ENCODE data around the gene SAMD14. TPM values are rescaled to one million over a fixed set of nuclear protein-coding genes. Genes with fewer than 3 reads are reported as not detected.

SAMD14 gene
- total and polyA plus RNA-seq, 10 of the 15 experiments (the other 5 are each of a cell fraction or from before 2014, with no cell fraction given), result 0.06 to 1.7 (median 0.25) TPM; not detected in 3

- 36% methylated on average over 5 of the region's 7 CpGs for WGBS (ENCODE audit: insufficient coverage, insufficient replicate concordance, low lambda C conversion rate, missing lambda C conversion rate)
- H3K4me2 ChIP-seq (ENCODE audit: control insufficient read depth, insufficient read depth), result no peak overlapping the region
- H3K27me3 ChIP-seq (replicated peaks in 1 of 2; ENCODE audit: control insufficient read depth in 2 of 2, insufficient read depth in 2 of 2, low read length in 1 of 2), result no peaks in the 10 kb centered on the region
- no peak for FAIRE-seq
- H3K9me3 ChIP-seq (replicated peaks; ENCODE audit: control insufficient read depth, insufficient read depth, low read length), result no peaks in the 10 kb centered on the region
- TF ChIP-seq, protein P1, sequence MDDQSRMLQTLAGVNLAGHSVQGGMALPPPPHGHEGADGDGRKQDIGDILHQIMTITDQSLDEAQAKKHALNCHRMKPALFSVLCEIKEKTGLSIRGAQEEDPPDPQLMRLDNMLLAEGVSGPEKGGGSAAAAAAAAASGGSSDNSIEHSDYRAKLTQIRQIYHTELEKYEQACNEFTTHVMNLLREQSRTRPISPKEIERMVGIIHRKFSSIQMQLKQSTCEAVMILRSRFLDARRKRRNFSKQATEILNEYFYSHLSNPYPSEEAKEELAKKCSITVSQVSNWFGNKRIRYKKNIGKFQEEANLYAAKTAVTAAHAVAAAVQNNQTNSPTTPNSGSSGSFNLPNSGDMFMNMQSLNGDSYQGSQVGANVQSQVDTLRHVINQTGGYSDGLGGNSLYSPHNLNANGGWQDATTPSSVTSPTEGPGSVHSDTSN (IDR thresholded peaks at IDR 0.05; ENCODE audit: insufficient replicate concordance, low read depth, low read length), result no peak
- no peak for TF ChIP-seq EGR1 (IDR thresholded peaks at IDR 0.05; ENCODE audit: borderline replicate concordance in 1 of 2, low read depth in 2 of 2, low read length in 2 of 2)
- TF ChIP-seq, protein P2, sequence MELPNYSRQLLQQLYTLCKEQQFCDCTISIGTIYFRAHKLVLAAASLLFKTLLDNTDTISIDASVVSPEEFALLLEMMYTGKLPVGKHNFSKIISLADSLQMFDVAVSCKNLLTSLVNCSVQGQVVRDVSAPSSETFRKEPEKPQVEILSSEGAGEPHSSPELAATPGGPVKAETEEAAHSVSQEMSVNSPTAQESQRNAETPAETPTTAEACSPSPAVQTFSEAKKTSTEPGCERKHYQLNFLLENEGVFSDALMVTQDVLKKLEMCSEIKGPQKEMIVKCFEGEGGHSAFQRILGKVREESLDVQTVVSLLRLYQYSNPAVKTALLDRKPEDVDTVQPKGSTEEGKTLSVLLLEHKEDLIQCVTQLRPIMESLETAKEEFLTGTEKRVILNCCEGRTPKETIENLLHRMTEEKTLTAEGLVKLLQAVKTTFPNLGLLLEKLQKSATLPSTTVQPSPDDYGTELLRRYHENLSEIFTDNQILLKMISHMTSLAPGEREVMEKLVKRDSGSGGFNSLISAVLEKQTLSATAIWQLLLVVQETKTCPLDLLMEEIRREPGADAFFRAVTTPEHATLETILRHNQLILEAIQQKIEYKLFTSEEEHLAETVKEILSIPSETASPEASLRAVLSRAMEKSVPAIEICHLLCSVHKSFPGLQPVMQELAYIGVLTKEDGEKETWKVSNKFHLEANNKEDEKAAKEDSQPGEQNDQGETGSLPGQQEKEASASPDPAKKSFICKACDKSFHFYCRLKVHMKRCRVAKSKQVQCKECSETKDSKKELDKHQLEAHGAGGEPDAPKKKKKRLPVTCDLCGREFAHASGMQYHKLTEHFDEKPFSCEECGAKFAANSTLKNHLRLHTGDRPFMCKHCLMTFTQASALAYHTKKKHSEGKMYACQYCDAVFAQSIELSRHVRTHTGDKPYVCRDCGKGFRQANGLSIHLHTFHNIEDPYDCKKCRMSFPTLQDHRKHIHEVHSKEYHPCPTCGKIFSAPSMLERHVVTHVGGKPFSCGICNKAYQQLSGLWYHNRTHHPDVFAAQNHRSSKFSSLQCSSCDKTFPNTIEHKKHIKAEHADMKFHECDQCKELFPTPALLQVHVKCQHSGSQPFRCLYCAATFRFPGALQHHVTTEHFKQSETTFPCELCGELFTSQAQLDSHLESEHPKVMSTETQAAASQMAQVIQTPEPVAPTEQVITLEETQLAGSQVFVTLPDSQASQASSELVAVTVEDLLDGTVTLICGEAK (IDR thresholded peaks at IDR 0.05; ENCODE audit: borderline replicate concordance), result no peak
- TF ChIP-seq YBX1 (IDR thresholded peaks at IDR 0.05), result no peak
- TF ChIP-seq EZH2 (IDR thresholded peaks at IDR 0.05; ENCODE audit: borderline replicate concordance, control insufficient read depth, low read depth, low read length), result no peak
- TF ChIP-seq NBN (IDR thresholded peaks at IDR 0.05), result no peak
- TF ChIP-seq, protein P3, sequence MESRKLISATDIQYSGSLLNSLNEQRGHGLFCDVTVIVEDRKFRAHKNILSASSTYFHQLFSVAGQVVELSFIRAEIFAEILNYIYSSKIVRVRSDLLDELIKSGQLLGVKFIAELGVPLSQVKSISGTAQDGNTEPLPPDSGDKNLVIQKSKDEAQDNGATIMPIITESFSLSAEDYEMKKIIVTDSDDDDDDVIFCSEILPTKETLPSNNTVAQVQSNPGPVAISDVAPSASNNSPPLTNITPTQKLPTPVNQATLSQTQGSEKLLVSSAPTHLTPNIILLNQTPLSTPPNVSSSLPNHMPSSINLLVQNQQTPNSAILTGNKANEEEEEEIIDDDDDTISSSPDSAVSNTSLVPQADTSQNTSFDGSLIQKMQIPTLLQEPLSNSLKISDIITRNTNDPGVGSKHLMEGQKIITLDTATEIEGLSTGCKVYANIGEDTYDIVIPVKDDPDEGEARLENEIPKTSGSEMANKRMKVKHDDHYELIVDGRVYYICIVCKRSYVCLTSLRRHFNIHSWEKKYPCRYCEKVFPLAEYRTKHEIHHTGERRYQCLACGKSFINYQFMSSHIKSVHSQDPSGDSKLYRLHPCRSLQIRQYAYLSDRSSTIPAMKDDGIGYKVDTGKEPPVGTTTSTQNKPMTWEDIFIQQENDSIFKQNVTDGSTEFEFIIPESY (IDR thresholded peaks at IDR 0.05), result no peak
- H3K4me3 ChIP-seq, result no peak overlapping the region
- no peaks in the 10 kb centered on the region for H4K20me1 ChIP-seq (ENCODE audit: control insufficient read depth, insufficient read depth)
- SMC1A ChIA-PET (ENCODE audit: uncharacterized antibody, unreplicated experiment), result interaction anchor here (1.7 to 2.9 kb wide), 3 partner anchors 31 to 73 kb away, joined by 8 to 22 read pairs (median 8); no protein-coding TSS in a partner anchor
- no peak overlapping the region for H2AFZ ChIP-seq (ENCODE audit: control insufficient read depth, low read depth, low read length)
- CTCF ChIA-PET, result interaction anchor here (0.7 to 17.0 kb wide), 8 partner anchors 14 to 132 kb away, joined by 3 to 514 read pairs (median 17); partner anchors contain the start of gene PDK2
- in situ Hi-C loops (cut with MboI), result no loop called here
- H3K9ac ChIP-seq (ENCODE audit: control insufficient read depth, insufficient read depth, low read length), result no peak overlapping the region
- RAD21 ChIA-PET (ENCODE audit: unreplicated experiment), result interaction anchor here (0.8 to 2.8 kb wide), 6 partner anchors 15 to 46 kb away, joined by 3 to 24 read pairs (median 4); partner anchors contain the start of gene PPP1R9B
- no peak overlapping the region for H3K27ac ChIP-seq (ENCODE audit: control insufficient read depth, insufficient read depth)
- no TSS peak for BruUV-seq (replicated peaks)
- peaks cover 34% of the 10 kb centered on the region for H3K4me1 ChIP-seq (ENCODE audit: control insufficient read depth, insufficient read depth, low read length)
- POLR2A ChIA-PET, result interaction anchor here (0.5 to 1.8 kb wide), 5 partner anchors 16 to 35 kb away, joined by 3 to 6 read pairs (median 3); partner anchors contain the start of gene PPP1R9B
- intact Hi-C loops (cut with micrococcal nuclease; ENCODE audit: unreplicated experiment), result no loop called here
- no peak for DNase-seq (ENCODE audit: low read depth, low spot score)
- no peaks in the 10 kb centered on the region for H3K36me3 ChIP-seq (ENCODE audit: control insufficient read depth in 2 of 2, insufficient read depth in 2 of 2, low read length in 1 of 2)
- no peak for ATAC-seq
- H3K79me2 ChIP-seq (ENCODE audit: control insufficient read depth, insufficient read depth, low read length), result no peaks in the 10 kb centered on the region
Observed at GRCh38 chr17:50166518-50167181, 36.7 kb upstream of the SAMD14 start.

Data from GM12878 (cell line).